Right lobe of liver (tissue), 6 donors: ENCODE data around the gene TEX26. TPM values are rescaled to one million over a fixed set of nuclear protein-coding genes. Genes with fewer than 3 reads are reported as not detected.

Source experiments
- ATAC-seq, 4 donors: fragments of 200-7000 bp; cut with Tn5 transposase; one replicate each; pipeline ENCODE4 v1.9.1; 2020; ENCODE audit warnings: mild to moderate bottlenecking in 4 of 4, moderate library complexity in 4 of 4
- DNase-seq, 3 donors: peaks; one replicate each; pipeline ENCODE4 v3.0.0-alpha.2; 2020
- H3K27ac ChIP-seq, 3 donors: fragments of 200-600 bp; one replicate each; pipeline ENCODE4 v1.8.0; 2022
- H3K27me3 ChIP-seq, 2 donors: fragments of 200-600 bp; one replicate each; pipeline ENCODE4 v1.8.0; 2022
- H3K36me3 ChIP-seq, 4 donors: fragments of 200-600 bp; sonication (generic) in 1 of 4; one replicate each; pipeline versions ENCODE4 v1.5.1 to v1.8.0; 2017 to 2022; ENCODE audit warnings: control low read depth in 1 of 4
- H3K4me1 ChIP-seq, 4 donors: fragments of 200-600 bp; sonication (generic) in 1 of 4; one replicate each; pipeline versions ENCODE4 v1.5.1 to v1.8.0; 2017 to 2022; ENCODE audit warnings: control low read depth in 1 of 4
- H3K4me3 ChIP-seq, 3 donors: fragments of 200-600 bp; one replicate each; pipeline ENCODE4 v1.8.0; 2022
- H3K9me3 ChIP-seq, 4 donors: fragments of 200-600 bp; sonication (generic) in 1 of 4; one replicate each; pipeline versions ENCODE4 v1.5.1 to v1.8.0; 2017 to 2022; ENCODE audit warnings: control low read depth in 1 of 4
- CTCF ChIP-seq, 4 donors: fragments of 200-600 bp in 3 of 4; fragments of 450-650 bp in 1 of 4; IDR thresholded peaks; one replicate each; pipeline versions ENCODE4 v1.5.1 to v1.8.0; 2016 to 2022; ENCODE audit warnings: antibody characterized with exemption in 4 of 4, mild to moderate bottlenecking in 2 of 4
- POLR2A ChIP-seq: fragments of 450-650 bp; IDR thresholded peaks from one replicate; pipeline ENCODE4 v1.6.1; 2017; ENCODE audit warnings: antibody characterized with exemption, mild to moderate bottlenecking
- WGBS: methylation state at CpG from one replicate; pipeline ENCODE4 v1.1.6; 2018; ENCODE audit warnings: low coverage, low lambda C conversion rate; ENCODE audit not compliant: insufficient coverage; ENCODE audit errors: missing lambda C conversion rate; 5-methylcytosine and 5-hydroxymethylcytosine counted together
- intact Hi-C, 2 donors: fragments of 100-400 bp; cut with DNase I; formaldehyde crosslinking; loops; one replicate each; pipeline versions ENCODE4 v1.11.2 to v1.14.1; 2022
- total RNA-seq, 6 experiments: library from RNA; depleted of rRNA in 2 of 6; stranded (reverse); fragments of >200 nt in 2 of 6; fragmentation: NEBNext Ultra II Directional in 3 of 6; extraction: Animal tissue kit (Norgen Biotek cat#: 25700) in 3 of 6; gene quantifications; one replicate each; pipeline versions ENCODE4 v1.1.0 to v1.2.4, GENCODE V29; 2016 to 2023
- donor health status: DM: no; HTN: yes; CAD: no.
- donor health status: DM: no; HTN: no; CAD: no.
- donor health status: DM: no; HTN: no; CAD: no.
- donor health status: DM: no; HTN: yes; CAD: no.
- donor health status: DM: no; HTN: yes; CAD: no.

The TEX26 gene
- total RNA-seq, 6 experiments from 2014 or later, result 0.37 TPM; not detected in 5

GRCh38 chr13:30997697-30998096 lies 65.2 kb downstream of the TEX26 start:
- no peaks in the 10 kb centered on the region for H3K27me3 ChIP-seq
- H3K4me1 ChIP-seq, result no peaks in the 10 kb centered on the region
- DNase-seq, result no peak
- intact Hi-C loops, result no loop called here
- WGBS, result 14% methylated on average over 1 of the region's 2 CpGs
- H3K9me3 ChIP-seq, result no peaks in the 10 kb centered on the region
- no peaks in the 10 kb centered on the region for H3K36me3 ChIP-seq
- H3K27ac ChIP-seq, result no peak overlapping the region
- no peak for ATAC-seq
- TF ChIP-seq CTCF (IDR thresholded peaks at IDR 0.05) (no peak), POLR2A (no peak)
- H3K4me3 ChIP-seq, result no peak overlapping the region

GRCh38 chr13:30998136-30999088 lies 66.0 kb downstream of the TEX26 start:
- Histone ChIP-seq H3K4me3 (no peak overlapping the region), H3K4me1 (no peaks in the 10 kb centered on the region), H3K27me3 (no peaks in the 10 kb centered on the region), H3K27ac (no peak overlapping the region), H3K36me3 (no peaks in the 10 kb centered on the region), H3K9me3 (no peaks in the 10 kb centered on the region)
- DNase-seq (no peak), ATAC-seq (no peak)
- WGBS, result 51% methylated on average over 6 of the region's 8 CpGs
- intact Hi-C loops, result no loop called here
- TF ChIP-seq CTCF (IDR thresholded peaks at IDR 0.05), result no peak

- Histone ChIP-seq H3K9me3 (no peaks in the 10 kb centered on the region), H3K27ac (no peak overlapping the region), H3K4me1 (no peaks in the 10 kb centered on the region), H3K27me3 (no peaks in the 10 kb centered on the region), H3K4me3 (no peak overlapping the region), H3K36me3 (no peaks in the 10 kb centered on the region)
- no peak for ATAC-seq
- TF ChIP-seq POLR2A (no peak), CTCF (IDR thresholded peaks at IDR 0.05) (no peak)
- DNase-seq, result no peak
- WGBS, result 41% methylated on average over 3 of the region's 3 CpGs
- intact Hi-C loops, result no loop called here
Measured at GRCh38 chr13:31000889-31001288, 68.4 kb downstream of the TEX26 start.

- Histone ChIP-seq H3K36me3 (no peaks in the 10 kb centered on the region), H3K4me3 (no peak overlapping the region), H3K27me3 (no peaks in the 10 kb centered on the region), H3K4me1 (no peaks in the 10 kb centered on the region), H3K27ac (no peak overlapping the region), H3K9me3 (no peaks in the 10 kb centered on the region)
- intact Hi-C loops, result no loop called here
- ATAC-seq, result no peak
- WGBS, result 36% methylated on average over 2 of the region's 2 CpGs
- no peak for DNase-seq
- TF ChIP-seq POLR2A (no peak), CTCF (IDR thresholded peaks at IDR 0.05) (no peak)
Measured at GRCh38 chr13:31001647-31002046, 69.2 kb downstream of the TEX26 start.
